SK-N-SH (cell line): ENCODE measurements around the gene LMF1. TPM values are rescaled to one million over a fixed set of nuclear protein-coding genes. Genes with fewer than 3 reads are reported as not detected.

Experiments used
- CTCF ChIA-PET: fragments of 300-600, 350-600 bp; formaldehyde crosslinking; extraction: SDS; loops from one replicate; lab custom pipeline; 2021; lab: Yijun Ruan, JAX
- POLR2A ChIA-PET: fragments of 350-600 bp; sonication (Branson Sonifier 250); formaldehyde crosslinking; extraction: SDS; loops from one replicate; lab custom pipeline; 2020; ENCODE audit warnings: antibody characterized with exemption, inconsistent platforms; lab: Yijun Ruan, JAX
- DNase-seq: peaks from one replicate; pipeline ENCODE4 v3.0.0; 2012
- H2AFZ ChIP-seq: fragments of 200-600 bp; sonication (generic); 2 replicates; pipeline ENCODE4 v1.8.1; 2016; ENCODE audit warnings: antibody characterized with exemption, mild to moderate bottlenecking, low read depth
- H3F3A ChIP-seq: fragments of 200-600 bp; sonication (generic); replicated peaks from 2 replicates; pipeline ENCODE3; 2016; ENCODE audit warnings: antibody characterized with exemption, mild to moderate bottlenecking; ENCODE audit not compliant: insufficient read depth
- H3K27ac ChIP-seq, 2 experiments: fragments of 200-500 bp in 1 of 2; fragments of 200-600 bp in 1 of 2; sonication (Bioruptor generic) in 1 of 2; sonication (generic), shearing (Covaris generic) in 1 of 2; 2 replicates each; pipeline versions ENCODE4 v1.5.1 to v1.6.1; 2014 to 2016; ENCODE audit warnings: low read depth in 2 of 2, inconsistent platforms in 1 of 2, low read length in 1 of 2, mild to moderate bottlenecking in 1 of 2, mixed read lengths in 1 of 2
- H3K27me3 ChIP-seq: fragments of 200-600 bp; sonication (generic), shearing (Covaris generic); 2 replicates; pipeline ENCODE4 v1.6.1; 2016; ENCODE audit warnings: mixed run types; ENCODE audit not compliant: insufficient read depth
- H3K36me3 ChIP-seq, 2 experiments: fragments of 200-500 bp in 1 of 2; fragments of 200-600 bp in 1 of 2; sonication (Bioruptor generic) in 1 of 2; sonication (generic) in 1 of 2; replicated peaks in 1 of 2; 2 replicates each; pipeline versions ENCODE3 to v1.5.1; 2014 to 2016; ENCODE audit warnings: low read length in 1 of 2, mild to moderate bottlenecking in 1 of 2; ENCODE audit not compliant: insufficient read depth in 2 of 2, control insufficient read depth in 1 of 2
- H3K4me1 ChIP-seq, 2 experiments: fragments of 200-500 bp in 1 of 2; fragments of 200-600 bp in 1 of 2; sonication (Bioruptor generic) in 1 of 2; sonication (generic), shearing (Covaris generic) in 1 of 2; 2 replicates each; pipeline versions ENCODE4 v1.5.1 to v1.6.1; 2014 to 2016; ENCODE audit warnings: low read depth in 1 of 2, low read length in 1 of 2, mixed run types in 1 of 2; ENCODE audit not compliant: insufficient read depth in 2 of 2, control insufficient read depth in 1 of 2
- H3K4me2 ChIP-seq: fragments of 200-600 bp; sonication (generic), shearing (Covaris generic); 2 replicates; pipeline ENCODE4 v1.6.1; 2017; ENCODE audit warnings: mixed run types
- H3K4me3 ChIP-seq, 2 experiments: fragments of 200-500 bp in 1 of 2; fragments of 200-600 bp in 1 of 2; sonication (Bioruptor generic) in 1 of 2; sonication (generic), shearing (Covaris generic) in 1 of 2; 2 replicates each; pipeline versions ENCODE4 v1.5.1 to v1.8.1; 2014 to 2016; ENCODE audit warnings: low read depth in 2 of 2, inconsistent platforms in 1 of 2, low read length in 1 of 2, mild to moderate bottlenecking in 1 of 2, mixed read lengths in 1 of 2, moderate library complexity in 1 of 2
- H3K79me2 ChIP-seq: fragments of 200-600 bp; sonication (generic); 2 replicates; pipeline ENCODE4 v1.8.1; 2017; ENCODE audit warnings: mild to moderate bottlenecking; ENCODE audit not compliant: insufficient read depth
- H3K9ac ChIP-seq: fragments of 200-600 bp; sonication (generic); 2 replicates; pipeline ENCODE4 v1.6.1; 2017; ENCODE audit warnings: mixed run types
- H3K9me2 ChIP-seq: fragments of 200-600 bp; sonication (generic); 2 replicates; pipeline ENCODE4 v1.6.1; 2017; ENCODE audit warnings: mixed run types
- H3K9me3 ChIP-seq: fragments of 200-600 bp; sonication (generic); 2 replicates; pipeline ENCODE4 v1.6.1; 2017; ENCODE audit warnings: mixed run types, mild to moderate bottlenecking, moderate library complexity
- H4K20me1 ChIP-seq: fragments of 200-600 bp; sonication (generic); 2 replicates; pipeline ENCODE4 v1.6.1; 2017; ENCODE audit warnings: mild to moderate bottlenecking, mixed run types; ENCODE audit not compliant: insufficient read depth
- ELF1 ChIP-seq: IDR thresholded peaks from 2 replicates; pipeline ENCODE4 v1.4.0; 2012
- EP300 ChIP-seq, 2 experiments: IDR thresholded peaks; 2 replicates each; pipeline versions ENCODE4 v1.4.0 to v1.6.1; 2012; ENCODE audit warnings: borderline replicate concordance in 1 of 2, low read depth in 1 of 2, low read length in 1 of 2
- EZH2phosphoT487 ChIP-seq: fragments of 200-600 bp; sonication (generic); IDR thresholded peaks from 2 replicates; pipeline ENCODE4 v1.6.1; 2017; ENCODE audit warnings: low read depth, mixed run types, mild to moderate bottlenecking, antibody characterized with exemption, moderate library complexity, borderline replicate concordance
- FOXJ3 ChIP-seq: sonication (generic); formaldehyde crosslinking; IDR thresholded peaks from 2 replicates; pipeline ENCODE4 v1.5.1; 2020; ENCODE audit warnings: mild to moderate bottlenecking, missing genetic modification reagents
- FOXM1 ChIP-seq: IDR thresholded peaks from 2 replicates; pipeline ENCODE4 v1.4.0; 2012; ENCODE audit warnings: low read depth, mild to moderate bottlenecking
- GABPA ChIP-seq: IDR thresholded peaks from 2 replicates; pipeline ENCODE4 v1.4.0; 2012; ENCODE audit warnings: low read depth, mild to moderate bottlenecking
- JUND ChIP-seq: IDR thresholded peaks from 2 replicates; pipeline ENCODE4 v1.4.0; 2012
- NFIC ChIP-seq: IDR thresholded peaks from 2 replicates; pipeline ENCODE4 v1.4.0; 2012; ENCODE audit warnings: borderline replicate concordance
- POLR2AphosphoS5 ChIP-seq: IDR thresholded peaks from 2 replicates; pipeline ENCODE4 v1.6.1; 2012; ENCODE audit warnings: low read depth, low read length
- RCOR1 ChIP-seq: fragments of 150-350 bp; IDR thresholded peaks from 2 replicates; pipeline ENCODE4 v1.6.1; 2017; ENCODE audit warnings: antibody characterized with exemption, low read length
- RFX5 ChIP-seq: IDR thresholded peaks from 2 replicates; pipeline ENCODE4 v1.6.1; 2012; ENCODE audit warnings: mild to moderate bottlenecking, improper control_type of control experiment, low read length
- RXRA ChIP-seq: IDR thresholded peaks from 2 replicates; pipeline ENCODE4 v1.4.0; 2012; ENCODE audit warnings: low read depth, mild to moderate bottlenecking, borderline replicate concordance
- TAF1 ChIP-seq: IDR thresholded peaks from 2 replicates; pipeline ENCODE4 v1.6.1; 2012; ENCODE audit warnings: low read depth, mild to moderate bottlenecking, low read length, moderate library complexity, borderline replicate concordance
- TCF12 ChIP-seq: IDR thresholded peaks from 2 replicates; pipeline ENCODE4 v1.4.0; 2012
- whole genome bisulfite sequencing: methylation state at CpG from one replicate; pipeline ENCODE4 v1.1.6; 2017; ENCODE audit warnings: low lambda C conversion rate; 5-methylcytosine and 5-hydroxymethylcytosine counted together
- polyA plus RNA-seq, 3 experiments: library from polyadenylated mRNA; depleted of rRNA; stranded (reverse); fragments of >200 nt; gene quantifications; 2 replicates each; pipeline ENCODE4 v1.2.3, GENCODE V29; 2012
- TF ChIP-seq, protein P1 (sequence below): IDR thresholded peaks from 2 replicates; pipeline ENCODE4 v1.4.0; 2012; ENCODE audit warnings: low read depth, borderline replicate concordance
- TF ChIP-seq, protein P2 (sequence below): IDR thresholded peaks from 2 replicates; pipeline ENCODE4 v1.4.0; 2012; ENCODE audit warnings: low read depth, borderline replicate concordance
- TF ChIP-seq, protein P3 (sequence below): IDR thresholded peaks from 2 replicates; pipeline ENCODE4 v1.4.0; 2012; ENCODE audit warnings: low read depth
- TF ChIP-seq, protein P4 (sequence below): IDR thresholded peaks from 2 replicates; pipeline ENCODE4 v1.6.1; 2012; ENCODE audit warnings: mild to moderate bottlenecking, low read depth, low read length, moderate library complexity

The LMF1 gene
- polyA plus RNA-seq, 1 of the 3 experiments (the other 2 are of a cell fraction): 5.7 TPM

DNA sequence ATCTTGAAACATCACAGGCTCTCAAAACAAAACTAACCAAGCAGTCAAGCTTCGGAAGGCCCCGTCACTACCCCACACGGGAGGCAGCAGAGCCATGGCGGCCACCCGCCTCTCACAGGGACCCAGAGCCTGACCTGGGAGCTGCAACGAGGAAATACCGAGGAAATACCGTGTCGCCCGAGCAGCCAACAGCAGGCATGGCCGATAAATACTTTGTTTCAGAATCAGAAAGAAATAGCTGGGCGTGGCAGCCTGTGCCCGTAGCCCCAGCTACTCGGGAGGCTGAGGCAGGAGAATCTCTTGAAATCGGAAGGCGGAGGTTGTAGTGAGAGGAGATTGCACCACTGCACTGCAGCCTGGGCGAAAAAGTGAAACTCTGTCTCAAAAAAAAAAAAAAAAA, 6.9 kb downstream of the LMF1 start (continued):
- TF ChIP-seq, protein P1, sequence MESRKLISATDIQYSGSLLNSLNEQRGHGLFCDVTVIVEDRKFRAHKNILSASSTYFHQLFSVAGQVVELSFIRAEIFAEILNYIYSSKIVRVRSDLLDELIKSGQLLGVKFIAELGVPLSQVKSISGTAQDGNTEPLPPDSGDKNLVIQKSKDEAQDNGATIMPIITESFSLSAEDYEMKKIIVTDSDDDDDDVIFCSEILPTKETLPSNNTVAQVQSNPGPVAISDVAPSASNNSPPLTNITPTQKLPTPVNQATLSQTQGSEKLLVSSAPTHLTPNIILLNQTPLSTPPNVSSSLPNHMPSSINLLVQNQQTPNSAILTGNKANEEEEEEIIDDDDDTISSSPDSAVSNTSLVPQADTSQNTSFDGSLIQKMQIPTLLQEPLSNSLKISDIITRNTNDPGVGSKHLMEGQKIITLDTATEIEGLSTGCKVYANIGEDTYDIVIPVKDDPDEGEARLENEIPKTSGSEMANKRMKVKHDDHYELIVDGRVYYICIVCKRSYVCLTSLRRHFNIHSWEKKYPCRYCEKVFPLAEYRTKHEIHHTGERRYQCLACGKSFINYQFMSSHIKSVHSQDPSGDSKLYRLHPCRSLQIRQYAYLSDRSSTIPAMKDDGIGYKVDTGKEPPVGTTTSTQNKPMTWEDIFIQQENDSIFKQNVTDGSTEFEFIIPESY: no peak
- TF ChIP-seq FOXJ3 (no peak), TAF1 (no peak), FOXM1 (no peak), ELF1 (no peak), EP300 (IDR thresholded peaks at IDR 0.05; ENCODE audit: borderline replicate concordance in 1 of 2, low read depth in 1 of 2, low read length in 1 of 2) (no peak)
- TF ChIP-seq, protein P2, sequence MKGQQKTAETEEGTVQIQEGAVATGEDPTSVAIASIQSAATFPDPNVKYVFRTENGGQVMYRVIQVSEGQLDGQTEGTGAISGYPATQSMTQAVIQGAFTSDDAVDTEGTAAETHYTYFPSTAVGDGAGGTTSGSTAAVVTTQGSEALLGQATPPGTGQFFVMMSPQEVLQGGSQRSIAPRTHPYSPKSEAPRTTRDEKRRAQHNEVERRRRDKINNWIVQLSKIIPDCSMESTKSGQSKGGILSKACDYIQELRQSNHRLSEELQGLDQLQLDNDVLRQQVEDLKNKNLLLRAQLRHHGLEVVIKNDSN: no peak

DNA sequence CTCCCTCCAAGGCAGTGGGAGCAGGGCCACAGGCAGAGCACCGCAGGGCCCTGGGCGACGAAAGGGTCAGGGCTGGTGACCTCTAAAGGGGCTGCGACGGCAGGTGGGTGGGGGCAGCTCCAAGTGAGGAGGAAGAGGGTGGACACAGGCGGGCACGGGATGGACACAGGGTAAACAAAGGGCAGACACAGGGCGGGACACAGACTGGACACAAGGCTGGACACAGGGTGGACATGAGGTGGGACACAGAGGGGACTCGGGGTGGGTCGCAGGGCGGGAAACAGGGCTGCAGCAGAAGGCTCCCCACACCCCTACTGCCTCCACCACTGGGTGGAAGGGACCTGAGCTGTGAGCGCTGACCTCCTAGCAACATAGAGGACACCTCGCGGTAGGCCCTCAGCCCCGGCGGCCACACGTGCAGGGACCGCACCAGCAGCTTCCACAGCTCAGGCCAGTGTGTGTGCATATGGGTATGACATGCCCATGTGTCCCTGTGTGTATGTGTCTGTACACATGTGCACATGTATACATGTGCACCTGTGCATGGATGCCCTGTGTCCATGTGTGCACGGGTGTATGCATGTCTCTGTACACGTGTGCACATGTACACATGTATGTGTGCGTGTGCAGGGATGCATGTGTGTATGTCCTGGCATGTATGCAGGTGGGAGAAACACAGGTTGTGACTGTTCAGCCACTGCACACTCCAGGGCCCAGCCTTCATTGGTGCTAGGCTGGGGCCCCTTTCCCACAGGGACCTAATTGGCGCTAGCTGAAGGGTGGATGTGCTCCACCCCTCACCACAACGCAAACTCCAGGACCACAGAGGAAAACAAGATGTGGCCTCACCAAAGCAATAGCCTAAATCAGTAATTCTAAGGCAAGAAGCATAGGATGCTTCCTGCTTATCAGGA, 7.6 kb downstream of the LMF1 start:
- ChIA-PET CTCF (interaction anchor here (2.1 kb wide), 1 partner anchor 93 kb away, joined by 7 read pairs; no protein-coding TSS in a partner anchor), POLR2A (no interaction called here)
- 92% methylated on average over 17 of the region's 23 CpGs for WGBS
- H3K27me3 ChIP-seq: no peaks in the 10 kb centered on the region
- H3F3A ChIP-seq: no peaks in the 10 kb centered on the region
- TF ChIP-seq TCF12 (no peak), FOXJ3 (no peak), RXRA (no peak), NFIC (no peak), GABPA (no peak), JUND (no peak), RCOR1 (no peak), EZH2phosphoT487 (no peak), POLR2AphosphoS5 (no peak), RFX5 (no peak)
- TF ChIP-seq, protein P3, sequence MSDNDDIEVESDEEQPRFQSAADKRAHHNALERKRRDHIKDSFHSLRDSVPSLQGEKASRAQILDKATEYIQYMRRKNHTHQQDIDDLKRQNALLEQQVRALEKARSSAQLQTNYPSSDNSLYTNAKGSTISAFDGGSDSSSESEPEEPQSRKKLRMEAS: no peak
- TF ChIP-seq, protein P4, sequence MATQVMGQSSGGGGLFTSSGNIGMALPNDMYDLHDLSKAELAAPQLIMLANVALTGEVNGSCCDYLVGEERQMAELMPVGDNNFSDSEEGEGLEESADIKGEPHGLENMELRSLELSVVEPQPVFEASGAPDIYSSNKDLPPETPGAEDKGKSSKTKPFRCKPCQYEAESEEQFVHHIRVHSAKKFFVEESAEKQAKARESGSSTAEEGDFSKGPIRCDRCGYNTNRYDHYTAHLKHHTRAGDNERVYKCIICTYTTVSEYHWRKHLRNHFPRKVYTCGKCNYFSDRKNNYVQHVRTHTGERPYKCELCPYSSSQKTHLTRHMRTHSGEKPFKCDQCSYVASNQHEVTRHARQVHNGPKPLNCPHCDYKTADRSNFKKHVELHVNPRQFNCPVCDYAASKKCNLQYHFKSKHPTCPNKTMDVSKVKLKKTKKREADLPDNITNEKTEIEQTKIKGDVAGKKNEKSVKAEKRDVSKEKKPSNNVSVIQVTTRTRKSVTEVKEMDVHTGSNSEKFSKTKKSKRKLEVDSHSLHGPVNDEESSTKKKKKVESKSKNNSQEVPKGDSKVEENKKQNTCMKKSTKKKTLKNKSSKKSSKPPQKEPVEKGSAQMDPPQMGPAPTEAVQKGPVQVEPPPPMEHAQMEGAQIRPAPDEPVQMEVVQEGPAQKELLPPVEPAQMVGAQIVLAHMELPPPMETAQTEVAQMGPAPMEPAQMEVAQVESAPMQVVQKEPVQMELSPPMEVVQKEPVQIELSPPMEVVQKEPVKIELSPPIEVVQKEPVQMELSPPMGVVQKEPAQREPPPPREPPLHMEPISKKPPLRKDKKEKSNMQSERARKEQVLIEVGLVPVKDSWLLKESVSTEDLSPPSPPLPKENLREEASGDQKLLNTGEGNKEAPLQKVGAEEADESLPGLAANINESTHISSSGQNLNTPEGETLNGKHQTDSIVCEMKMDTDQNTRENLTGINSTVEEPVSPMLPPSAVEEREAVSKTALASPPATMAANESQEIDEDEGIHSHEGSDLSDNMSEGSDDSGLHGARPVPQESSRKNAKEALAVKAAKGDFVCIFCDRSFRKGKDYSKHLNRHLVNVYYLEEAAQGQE: no peak
- no peak overlapping the region for H2AFZ ChIP-seq
- no peak overlapping the region for H3K9ac ChIP-seq
- no peak overlapping the region for H3K4me3 ChIP-seq
- H3K79me2 ChIP-seq: no peaks in the 10 kb centered on the region
- no peak overlapping the region for H3K27ac ChIP-seq
- H3K4me1 ChIP-seq: no peaks in the 10 kb centered on the region
- no peak for DNase-seq
- peaks cover 5 to 7% of the 10 kb centered on the region in 2 experiments for H3K36me3 ChIP-seq
- H3K9me2 ChIP-seq: no peaks in the 10 kb centered on the region
- no peaks in the 10 kb centered on the region for H4K20me1 ChIP-seq
- no peaks in the 10 kb centered on the region for H3K9me3 ChIP-seq
- H3K4me2 ChIP-seq: no peak overlapping the region
